ENCODE results near the gene TYK2. TPM values are rescaled to one million over a fixed set of nuclear protein-coding genes. Genes with fewer than 3 reads are reported as not detected.

TYK2 gene
- total and polyA plus RNA-seq, 9 of the 15 experiments (the other 6 are each of a cell fraction or from before 2014, with no cell fraction given), result 15.0 to 182 (median 85.9) TPM

DNA sequence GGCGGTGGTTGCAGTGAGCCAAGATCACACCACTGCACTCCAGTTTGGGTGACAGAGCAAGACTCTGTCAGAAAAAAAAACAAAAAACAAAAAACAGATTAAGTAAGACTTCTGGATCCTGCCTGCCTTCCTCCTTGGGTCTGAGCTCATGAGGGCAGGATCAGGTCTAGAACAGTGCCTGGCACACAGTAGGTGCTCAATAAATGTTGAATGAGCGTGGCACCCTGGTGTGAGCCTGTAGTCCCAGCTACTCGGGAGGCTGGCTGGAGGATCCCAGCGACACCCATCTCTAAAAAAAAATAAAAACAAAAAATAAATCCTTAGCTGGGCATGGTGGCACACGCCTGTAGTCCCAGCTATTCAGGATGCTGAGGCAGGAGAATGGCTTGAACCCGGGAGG is 25.8 kb upstream of the TYK2 start:
- H3K9me3 ChIP-seq (replicated peaks; ENCODE audit: control insufficient read depth, insufficient read depth, low read depth, low read length), result no peaks in the 10 kb centered on the region
- no peaks in the 10 kb centered on the region for H3K27me3 ChIP-seq (ENCODE audit: control insufficient read depth in 2 of 2, insufficient read depth in 2 of 2, low read length in 2 of 2)
- TF ChIP-seq, protein P1, sequence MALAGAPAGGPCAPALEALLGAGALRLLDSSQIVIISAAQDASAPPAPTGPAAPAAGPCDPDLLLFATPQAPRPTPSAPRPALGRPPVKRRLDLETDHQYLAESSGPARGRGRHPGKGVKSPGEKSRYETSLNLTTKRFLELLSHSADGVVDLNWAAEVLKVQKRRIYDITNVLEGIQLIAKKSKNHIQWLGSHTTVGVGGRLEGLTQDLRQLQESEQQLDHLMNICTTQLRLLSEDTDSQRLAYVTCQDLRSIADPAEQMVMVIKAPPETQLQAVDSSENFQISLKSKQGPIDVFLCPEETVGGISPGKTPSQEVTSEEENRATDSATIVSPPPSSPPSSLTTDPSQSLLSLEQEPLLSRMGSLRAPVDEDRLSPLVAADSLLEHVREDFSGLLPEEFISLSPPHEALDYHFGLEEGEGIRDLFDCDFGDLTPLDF (CRISPR knock-in tag; IDR thresholded peaks at IDR 0.05), result no peak
- TF ChIP-seq PTRF (tag; IDR thresholded peaks at IDR 0.05), result no peak
- TF ChIP-seq, protein P2, sequence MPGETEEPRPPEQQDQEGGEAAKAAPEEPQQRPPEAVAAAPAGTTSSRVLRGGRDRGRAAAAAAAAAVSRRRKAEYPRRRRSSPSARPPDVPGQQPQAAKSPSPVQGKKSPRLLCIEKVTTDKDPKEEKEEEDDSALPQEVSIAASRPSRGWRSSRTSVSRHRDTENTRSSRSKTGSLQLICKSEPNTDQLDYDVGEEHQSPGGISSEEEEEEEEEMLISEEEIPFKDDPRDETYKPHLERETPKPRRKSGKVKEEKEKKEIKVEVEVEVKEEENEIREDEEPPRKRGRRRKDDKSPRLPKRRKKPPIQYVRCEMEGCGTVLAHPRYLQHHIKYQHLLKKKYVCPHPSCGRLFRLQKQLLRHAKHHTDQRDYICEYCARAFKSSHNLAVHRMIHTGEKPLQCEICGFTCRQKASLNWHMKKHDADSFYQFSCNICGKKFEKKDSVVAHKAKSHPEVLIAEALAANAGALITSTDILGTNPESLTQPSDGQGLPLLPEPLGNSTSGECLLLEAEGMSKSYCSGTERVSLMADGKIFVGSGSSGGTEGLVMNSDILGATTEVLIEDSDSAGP (CRISPR knock-in tag; IDR thresholded peaks at IDR 0.05), result no peak
- TF ChIP-seq ZKSCAN1 (IDR thresholded peaks at IDR 0.05; ENCODE audit: low read depth, low read length), result peak; percentile 86
- TF ChIP-seq KAT8 (IDR thresholded peaks at IDR 0.05; ENCODE audit: low read depth), result no peak
- no peak for TF ChIP-seq SRF (CRISPR knock-in tag; IDR thresholded peaks at IDR 0.05)
- TF ChIP-seq NR2F6 (CRISPR knock-in tag; IDR thresholded peaks at IDR 0.05), result no peak
- no peak overlapping the region for H3K9ac ChIP-seq (ENCODE audit: insufficient read depth in 1 of 2, low read depth in 2 of 2, low read length in 2 of 2)
- no peak overlapping the region for H3K4me2 ChIP-seq (ENCODE audit: insufficient read depth, low read length)
- peaks cover 5 to 37% of the 10 kb centered on the region in 2 experiments for H3K4me1 ChIP-seq (replicated peaks in 1 of 2; ENCODE audit: control insufficient read depth in 2 of 2, insufficient read depth in 2 of 2, low read length in 2 of 2)
- H3K79me2 ChIP-seq (ENCODE audit: control insufficient read depth, insufficient read depth, low read length), result peaks cover 26% of the 10 kb centered on the region
- intact Hi-C loops (cut with micrococcal nuclease), result no loop called here
- FAIRE-seq (no peak), DNase-seq (ENCODE audit: extremely low read depth in 1 of 4, low spot score in 3 of 4) (no peak), ATAC-seq (no peak)
- ChIA-PET POLR2A (interaction anchor here (0.6 to 1.7 kb wide), 4 partner anchors 8 to 64 kb away, joined by 3 to 7 read pairs (median 4); no protein-coding TSS in a partner anchor), CTCF (ENCODE audit: low intra/inter-chr PET ratio) (no interaction called here)
- H3K9me1 ChIP-seq (ENCODE audit: control insufficient read depth, insufficient read depth, low read length), result no peaks in the 10 kb centered on the region
- H3K36me3 ChIP-seq (ENCODE audit: control insufficient read depth, insufficient read depth, low read length), result peaks cover 5% of the 10 kb centered on the region; the same call in 1 of the 3 replicates
- peaks cover 5% of the 10 kb centered on the region for H4K20me1 ChIP-seq (replicated peaks; ENCODE audit: control insufficient read depth, insufficient read depth, low read length)
- no peak overlapping the region for H3K27ac ChIP-seq (ENCODE audit: extremely low read depth, low read depth, low read length)
- in situ Hi-C loops (cut with MboI), result loop anchor here (5.0 kb wide), 1 partner anchor 166 kb away; no protein-coding TSS in a partner anchor
- BruUV-seq (replicated peaks), result no TSS peak
- no peak overlapping the region for H3K4me3 ChIP-seq
- 40% methylated on average over 6 of the region's 6 CpGs for WGBS (ENCODE audit: insufficient coverage, low coverage, missing lambda C conversion rate)
- no peak overlapping the region for H2AFZ ChIP-seq (ENCODE audit: low read depth, low read length)

All from K562 (cell line).